ENCODE results near the gene CCNL2.

Gene CCNL2

GRCh38 chr1:1426496-1427105 lies 27.5 kb upstream of the CCNL2 start:
- H3K36me3 ChIP-seq (ENCODE audit: insufficient read depth, low read length): no peaks in the 10 kb centered on the region
- H3K27ac ChIP-seq (ENCODE audit: low read length): no peak overlapping the region

GRCh38 chr1:1425753-1426495 lies 26.8 kb upstream of the CCNL2 start:
- Histone ChIP-seq H4K20me1 (ENCODE audit: insufficient read depth, low read length) (no peaks in the 10 kb centered on the region), H3K27me3 (ENCODE audit: insufficient read depth, low read length, poor library complexity) (no peaks in the 10 kb centered on the region), H3K4me2 (ENCODE audit: insufficient read depth, low read length) (no peak overlapping the region), H3K36me3 (ENCODE audit: insufficient read depth, low read length) (no peaks in the 10 kb centered on the region), H3K4me1 (ENCODE audit: insufficient read depth, low read length) (peaks cover 6% of the 10 kb centered on the region; the same call in 1 of the 2 replicates), H2AFZ (ENCODE audit: low read depth, low read length) (no peak overlapping the region), H3K79me2 (ENCODE audit: insufficient read depth, low read length) (no peaks in the 10 kb centered on the region), H3K27ac (ENCODE audit: low read length) (no peak overlapping the region), H3K9ac (ENCODE audit: low read depth, low read length) (no peak overlapping the region), H3K4me3 (ENCODE audit: low read depth in 1 of 2, low read length in 2 of 2) (no peak overlapping the region), H3K9me3 (ENCODE audit: insufficient read depth, low read length, severe bottlenecking) (no peaks in the 10 kb centered on the region)
- ATAC-seq (ENCODE audit: insufficient read depth, low read depth): no peak
- DNase-seq: no peak
- TF ChIP-seq EZH2 (IDR thresholded peaks at IDR 0.05; ENCODE audit: borderline replicate concordance, low read depth, low read length, severe bottlenecking) (no peak), CTCF (IDR thresholded peaks at IDR 0.05; ENCODE audit: borderline replicate concordance, extremely low read depth, low read length, poor library complexity, severe bottlenecking) (no peak)

More at GRCh38 chr1:1426496-1427105, 27.5 kb upstream of the CCNL2 start:
- TF ChIP-seq EZH2 (IDR thresholded peaks at IDR 0.05; ENCODE audit: borderline replicate concordance, low read depth, low read length, severe bottlenecking): no peak
- TF ChIP-seq CTCF (IDR thresholded peaks at IDR 0.05; ENCODE audit: borderline replicate concordance, extremely low read depth, low read length, poor library complexity, severe bottlenecking): no peak
- Histone ChIP-seq H3K4me2 (ENCODE audit: insufficient read depth, low read length) (no peak overlapping the region), H2AFZ (ENCODE audit: low read depth, low read length) (no peak overlapping the region), H3K4me3 (ENCODE audit: low read depth in 1 of 2, low read length in 2 of 2) (no peak overlapping the region), H3K4me1 (ENCODE audit: insufficient read depth, low read length) (peaks cover 6% of the 10 kb centered on the region; the same call in 1 of the 2 replicates), H3K27me3 (ENCODE audit: insufficient read depth, low read length, poor library complexity) (no peaks in the 10 kb centered on the region), H4K20me1 (ENCODE audit: insufficient read depth, low read length) (no peaks in the 10 kb centered on the region), H3K79me2 (ENCODE audit: insufficient read depth, low read length) (no peaks in the 10 kb centered on the region), H3K9me3 (ENCODE audit: insufficient read depth, low read length, severe bottlenecking) (no peaks in the 10 kb centered on the region), H3K9ac (ENCODE audit: low read depth, low read length) (no peak overlapping the region)
- ATAC-seq (ENCODE audit: insufficient read depth, low read depth) (peak; percentile 58; the same call in 2 of the 3 replicates), DNase-seq (peak; percentile 49)

- no peak for DNase-seq
- H3K4me2 ChIP-seq (ENCODE audit: insufficient read depth, low read length): no peak overlapping the region
- no peak overlapping the region for H3K4me3 ChIP-seq (ENCODE audit: low read depth in 1 of 2, low read length in 2 of 2)
- H2AFZ ChIP-seq (ENCODE audit: low read depth, low read length): no peak overlapping the region
- H4K20me1 ChIP-seq (ENCODE audit: insufficient read depth, low read length): no peaks in the 10 kb centered on the region
- H3K36me3 ChIP-seq (ENCODE audit: insufficient read depth, low read length): no peaks in the 10 kb centered on the region
- no peak overlapping the region for H3K27ac ChIP-seq (ENCODE audit: low read length)
- no peak overlapping the region for H3K9ac ChIP-seq (ENCODE audit: low read depth, low read length)
- no peak for ATAC-seq (ENCODE audit: insufficient read depth, low read depth)
- TF ChIP-seq EZH2 (IDR thresholded peaks at IDR 0.05; ENCODE audit: borderline replicate concordance, low read depth, low read length, severe bottlenecking): no peak
- no peak for TF ChIP-seq CTCF (IDR thresholded peaks at IDR 0.05; ENCODE audit: borderline replicate concordance, extremely low read depth, low read length, poor library complexity, severe bottlenecking)
- no peaks in the 10 kb centered on the region for H3K79me2 ChIP-seq (ENCODE audit: insufficient read depth, low read length)
- H3K9me3 ChIP-seq (ENCODE audit: insufficient read depth, low read length, severe bottlenecking): no peaks in the 10 kb centered on the region
- no peaks in the 10 kb centered on the region for H3K27me3 ChIP-seq (ENCODE audit: insufficient read depth, low read length, poor library complexity)
- H3K4me1 ChIP-seq (ENCODE audit: insufficient read depth, low read length): peaks cover 6% of the 10 kb centered on the region; the same call in 1 of the 2 replicates
These were observed 26.3 kb upstream of the CCNL2 start for GRCh38 chr1:1425426-1425752.

Data from DND-41 (cell line).